Right ventricle myocardium superior (tissue), 1 donor: ENCODE measurements around the gene VAPB. TPM values are rescaled to one million over a fixed set of nuclear protein-coding genes. Genes with fewer than 3 reads are reported as not detected.
A peak's percentile ranks its signal among the peaks of the same experiment; 100 is the strongest.
"Not testable (repeated sequence)": the region's sequence is repeated elsewhere in the genome, so short reads cannot be mapped to it uniquely, and the experiment has no call there.

ENCODE experiments used
- ATAC-seq: fragments of 200-7000 bp; cut with Tn5 transposase; one replicate; pipeline ENCODE4 v1.9.1; 2020; ENCODE audit warnings: mild to moderate bottlenecking; ENCODE audit not compliant: poor library complexity
- DNase-seq: peaks from one replicate; pipeline ENCODE4 v3.0.0-alpha.2; 2020
- intact Hi-C: fragments of 100-400 bp; cut with DNase I; formaldehyde crosslinking; loops from one replicate; pipeline ENCODE4 v1.11.2; 2022
- total RNA-seq: library from RNA; stranded (reverse); fragmentation: NEBNext Ultra II Directional; extraction: Animal tissue kit (Norgen Biotek cat#: 25700); gene quantifications from one replicate; pipeline ENCODE4 v1.2.1, GENCODE V29; 2021
- donor health status: DM: no; HTN: yes; CAD: no; lungs with severe emphysema.

Gene VAPB
- total RNA-seq, 1 donor from 2014 or later = 66.7 TPM

- no peak for ATAC-seq
- no peak for DNase-seq
- intact Hi-C loops = no loop called here
These were observed 13.3 kb downstream of the VAPB start for GRCh38 chr20:58402305-58402704.

GRCh38 chr20:58402827-58403226 is 13.8 kb downstream of the VAPB start:
- ATAC-seq = no peak
- intact Hi-C loops = no loop called here
- no peak for DNase-seq

- ATAC-seq = no peak
- intact Hi-C loops = no loop called here
- no peak for DNase-seq
These were observed 14.2 kb downstream of the VAPB start for GRCh38 chr20:58403272-58403671.

GRCh38 chr20:58405504-58406291 is 16.7 kb downstream of the VAPB start:
- DNase-seq (no peak), ATAC-seq (no peak)
- intact Hi-C loops = no loop called here

- DNase-seq (no peak), ATAC-seq (no peak)
- intact Hi-C loops = no loop called here
These were observed 17.5 kb downstream of the VAPB start for GRCh38 chr20:58406422-58407001.

- intact Hi-C loops = no loop called here
- no peak for DNase-seq
- no peak for ATAC-seq
These were observed 18.3 kb downstream of the VAPB start for GRCh38 chr20:58407201-58407873.

GRCh38 chr20:58407966-58408557 is 19.0 kb downstream of the VAPB start:
- peak; percentile 45 for ATAC-seq

GRCh38 chr20:58408603-58409246 is 19.7 kb downstream of the VAPB start:
- intact Hi-C loops = no loop called here

More at GRCh38 chr20:58407966-58408557, 19.0 kb downstream of the VAPB start:
- no peak for DNase-seq
- intact Hi-C loops = no loop called here

GRCh38 chr20:58414216-58414615 is 25.2 kb downstream of the VAPB start:
- DNase-seq, ATAC-seq, intact Hi-C loops: not testable (repeated sequence)

More at GRCh38 chr20:58408603-58409246, 19.7 kb downstream of the VAPB start:
- ATAC-seq (no peak), DNase-seq (no peak)

- ATAC-seq, intact Hi-C loops, DNase-seq: not testable (repeated sequence)
These were observed 25.8 kb downstream of the VAPB start for GRCh38 chr20:58414786-58415185.

GRCh38 chr20:58416057-58416456 is 27.0 kb downstream of the VAPB start:
- DNase-seq (no peak), ATAC-seq (no peak)
- intact Hi-C loops = no loop called here

GRCh38 chr20:58416835-58417234 is 27.8 kb downstream of the VAPB start:
- ATAC-seq (no peak), DNase-seq (no peak)
- intact Hi-C loops = no loop called here

- ATAC-seq = no peak
- intact Hi-C loops = no loop called here
These were observed 28.4 kb downstream of the VAPB start for GRCh38 chr20:58417438-58417837.

GRCh38 chr20:58418949-58419748 is 30.1 kb downstream of the VAPB start:
- intact Hi-C loops = no loop called here
- ATAC-seq (no peak), DNase-seq (no peak)

More at GRCh38 chr20:58417438-58417837, 28.4 kb downstream of the VAPB start:
- no peak for DNase-seq

- no peak for DNase-seq
- intact Hi-C loops = no loop called here
- no peak for ATAC-seq
These were observed 31.9 kb downstream of the VAPB start for GRCh38 chr20:58420798-58421496.

GRCh38 chr20:58421497-58421850 is 32.4 kb downstream of the VAPB start:
- intact Hi-C loops = no loop called here

GRCh38 chr20:58424218-58424969 is 35.4 kb downstream of the VAPB start:
- ATAC-seq (no peak), DNase-seq (no peak)
- intact Hi-C loops = no loop called here

More at GRCh38 chr20:58421497-58421850, 32.4 kb downstream of the VAPB start:
- DNase-seq (no peak), ATAC-seq (no peak)
